ENCODE measurements around the gene NME3.

- TF ChIP-seq EP300 (IDR thresholded peaks at IDR 0.05) (no peak), POLR2A (IDR thresholded peaks at IDR 0.05) (no peak), CTCF (IDR thresholded peaks at IDR 0.05) (no peak)
Measured at GRCh38 chr16:1779234-1779701, 7.9 kb upstream of the NME3 start.
